Measurements from ENCODE around the gene FRYL.

DNA sequence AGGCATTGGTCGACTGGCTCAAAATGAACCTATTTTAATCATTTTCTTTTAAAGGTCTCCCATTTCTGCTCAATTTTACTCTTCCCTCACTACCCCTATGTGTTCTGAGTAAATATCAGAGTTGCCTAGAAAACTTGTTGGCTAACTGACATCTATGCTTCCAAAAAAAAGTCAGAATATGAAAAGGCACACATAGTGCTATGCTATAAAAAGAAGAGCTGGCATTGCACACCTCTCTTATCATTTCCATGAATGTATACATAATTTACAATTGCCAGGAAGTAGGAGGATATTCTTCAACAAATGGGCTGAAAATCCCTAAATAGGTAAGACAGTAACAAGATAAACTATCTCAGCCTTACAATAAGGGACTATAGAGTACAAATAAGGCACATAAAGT, 70.2 kb downstream of the FRYL start:
- no peak for TF ChIP-seq POLR2A (IDR thresholded peaks at IDR 0.05)
- TF ChIP-seq, protein P1, sequence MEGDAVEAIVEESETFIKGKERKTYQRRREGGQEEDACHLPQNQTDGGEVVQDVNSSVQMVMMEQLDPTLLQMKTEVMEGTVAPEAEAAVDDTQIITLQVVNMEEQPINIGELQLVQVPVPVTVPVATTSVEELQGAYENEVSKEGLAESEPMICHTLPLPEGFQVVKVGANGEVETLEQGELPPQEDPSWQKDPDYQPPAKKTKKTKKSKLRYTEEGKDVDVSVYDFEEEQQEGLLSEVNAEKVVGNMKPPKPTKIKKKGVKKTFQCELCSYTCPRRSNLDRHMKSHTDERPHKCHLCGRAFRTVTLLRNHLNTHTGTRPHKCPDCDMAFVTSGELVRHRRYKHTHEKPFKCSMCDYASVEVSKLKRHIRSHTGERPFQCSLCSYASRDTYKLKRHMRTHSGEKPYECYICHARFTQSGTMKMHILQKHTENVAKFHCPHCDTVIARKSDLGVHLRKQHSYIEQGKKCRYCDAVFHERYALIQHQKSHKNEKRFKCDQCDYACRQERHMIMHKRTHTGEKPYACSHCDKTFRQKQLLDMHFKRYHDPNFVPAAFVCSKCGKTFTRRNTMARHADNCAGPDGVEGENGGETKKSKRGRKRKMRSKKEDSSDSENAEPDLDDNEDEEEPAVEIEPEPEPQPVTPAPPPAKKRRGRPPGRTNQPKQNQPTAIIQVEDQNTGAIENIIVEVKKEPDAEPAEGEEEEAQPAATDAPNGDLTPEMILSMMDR (IDR thresholded peaks at IDR 0.05 in 4 of 5, conservative IDR thresholded peaks at IDR 0.05 in 1 of 5): no peak
